Neural cell (in vitro differentiated cells): ENCODE measurements around the gene FOXQ1. TPM values are rescaled to one million over a fixed set of nuclear protein-coding genes. Genes with fewer than 3 reads are reported as not detected.

Source experiments
- H2AFZ ChIP-seq: fragments of 200-600, 300-800 bp; sonication (generic), shearing (Covaris generic); 2 replicates; pipeline ENCODE4 v1.6.0; 2014; ENCODE audit warnings: low read depth, mild to moderate bottlenecking, antibody characterized with exemption, low read length, moderate library complexity
- H3F3A ChIP-seq: fragments of 200-600 bp; shearing (Covaris generic); 2 replicates; pipeline ENCODE4 v1.6.1; 2016; ENCODE audit warnings: mild to moderate bottlenecking, moderate library complexity, mixed read lengths, antibody characterized with exemption, low read length; ENCODE audit not compliant: insufficient read depth, poor library complexity, severe bottlenecking
- H3K27ac ChIP-seq: fragments of 200-600, 300-800 bp; sonication (generic), shearing (Covaris generic); 2 replicates; pipeline ENCODE4 v1.5.1; 2014; ENCODE audit warnings: mild to moderate bottlenecking, low read length, moderate library complexity
- H3K27me3 ChIP-seq: fragments of 300-800, 200-600 bp; sonication (generic), shearing (Covaris generic); 2 replicates; pipeline ENCODE4 v1.6.0; 2014; ENCODE audit warnings: mild to moderate bottlenecking, low read depth, low read length, moderate library complexity; ENCODE audit not compliant: insufficient read depth
- H3K36me3 ChIP-seq: fragments of 300-800, 200-600 bp; sonication (generic), shearing (Covaris generic); 2 replicates; pipeline ENCODE4 v1.5.1; 2014; ENCODE audit warnings: mild to moderate bottlenecking, antibody characterized with exemption, low read length, moderate library complexity; ENCODE audit not compliant: insufficient read depth
- H3K4me2 ChIP-seq: fragments of 300-800, 200-600 bp; sonication (generic), shearing (Covaris generic); 2 replicates; pipeline ENCODE4 v1.6.0; 2014; ENCODE audit warnings: mild to moderate bottlenecking, low read length
- H3K4me3 ChIP-seq: fragments of 300-800, 200-600 bp; sonication (generic), shearing (Covaris generic); 2 replicates; pipeline ENCODE4 v1.5.1; 2014; ENCODE audit warnings: mild to moderate bottlenecking, low read length, moderate library complexity
- H3K79me2 ChIP-seq: fragments of 200-600 bp; shearing (Covaris generic); replicated peaks from 2 replicates; pipeline ENCODE4 v1.6.0; 2014; ENCODE audit warnings: mild to moderate bottlenecking, low read length, moderate library complexity; ENCODE audit not compliant: insufficient read depth
- H3K9ac ChIP-seq: fragments of 300-800, 200-600 bp; sonication (generic), shearing (Covaris generic); 2 replicates; pipeline ENCODE4 v1.6.1; 2016; ENCODE audit warnings: mild to moderate bottlenecking, low read length, mixed read lengths
- H3K9me2 ChIP-seq: fragments of 200-600 bp; shearing (Covaris generic); 2 replicates; pipeline ENCODE4 v1.6.1; 2016; ENCODE audit warnings: mild to moderate bottlenecking, low read length, mixed read lengths; ENCODE audit not compliant: insufficient read depth
- H3K9me3 ChIP-seq: fragments of 200-600, 300-800 bp; sonication (generic), shearing (Covaris generic); 2 replicates; pipeline ENCODE4 v1.6.1; 2016; ENCODE audit warnings: mild to moderate bottlenecking, mixed run types, low read length, moderate library complexity, mixed read lengths
- H4K20me1 ChIP-seq: fragments of 200-600 bp; shearing (Covaris generic); 2 replicates; pipeline ENCODE4 v1.6.1; 2016; ENCODE audit warnings: mild to moderate bottlenecking, mixed run types; ENCODE audit not compliant: insufficient read depth
- CTCF ChIP-seq: fragments of 450-650 bp; IDR thresholded peaks from 2 replicates; pipeline ENCODE4 v1.5.1; 2014; ENCODE audit warnings: antibody characterized with exemption, mild to moderate bottlenecking, moderate library complexity; ENCODE audit not compliant: poor library complexity, severe bottlenecking
- EP300 ChIP-seq: fragments of 450-650 bp; conservative IDR thresholded peaks from 2 replicates; pipeline ENCODE4 v1.6.1; 2014; ENCODE audit warnings: antibody characterized with exemption, mild to moderate bottlenecking, moderate library complexity; ENCODE audit not compliant: poor library complexity, severe bottlenecking
- EZH2 ChIP-seq: fragments of 200-600, 300-800 bp; shearing (Covaris generic), sonication (generic); IDR thresholded peaks from 2 replicates; pipeline ENCODE4 v1.6.1; 2014; ENCODE audit warnings: antibody characterized with exemption, low read length, borderline replicate concordance, mild to moderate bottlenecking; ENCODE audit not compliant: insufficient read depth, poor library complexity, severe bottlenecking
- MXI1 ChIP-seq: fragments of 450-650 bp; conservative IDR thresholded peaks from 2 replicates; pipeline ENCODE4 v1.6.1; 2014; ENCODE audit warnings: antibody characterized with exemption, mild to moderate bottlenecking; ENCODE audit not compliant: poor library complexity, severe bottlenecking
- POLR2AphosphoS5 ChIP-seq: IDR thresholded peaks from 2 replicates; pipeline ENCODE4 v1.6.1; 2012
- RAD21 ChIP-seq: fragments of 450-650 bp; conservative IDR thresholded peaks from 2 replicates; pipeline ENCODE4 v1.6.1; 2014; ENCODE audit warnings: antibody characterized with exemption, mild to moderate bottlenecking, moderate library complexity
- REST ChIP-seq: IDR thresholded peaks from 2 replicates; pipeline ENCODE4 v1.6.1; 2012; ENCODE audit warnings: borderline replicate concordance
- SMC3 ChIP-seq: fragments of 450-650 bp; conservative IDR thresholded peaks from 2 replicates; pipeline ENCODE4 v1.6.1; 2014; ENCODE audit warnings: antibody characterized with exemption, mild to moderate bottlenecking, moderate library complexity; ENCODE audit not compliant: poor library complexity
- TAF1 ChIP-seq: IDR thresholded peaks from 2 replicates; pipeline ENCODE4 v1.6.1; 2012; ENCODE audit warnings: low read depth
- polyA plus RNA-seq: library from polyadenylated mRNA; depleted of rRNA; stranded (reverse); fragments of >200 nt; gene quantifications from 2 replicates; pipeline ENCODE4 v1.2.3, GENCODE V29; 2014

FOXQ1 gene
- polyA plus RNA-seq, 1 donor from 2014 or later = not detected

- TF ChIP-seq EP300 (no peak), RAD21 (no peak), EZH2 (peak; percentile 61), CTCF (peak; percentile 61), SMC3 (no peak), REST (no peak), POLR2AphosphoS5 (no peak), MXI1 (no peak), TAF1 (no peak)
- H3K27ac ChIP-seq = no peak overlapping the region
- peak overlapping the region; percentile 40 for H3K4me3 ChIP-seq
- H3K79me2 ChIP-seq = no peaks in the 10 kb centered on the region
- peaks cover 73% of the 10 kb centered on the region for H3K27me3 ChIP-seq
- no peak overlapping the region for H3K4me2 ChIP-seq
- H4K20me1 ChIP-seq = no peaks in the 10 kb centered on the region
- no peaks in the 10 kb centered on the region for H3K9me3 ChIP-seq
- no peak overlapping the region for H3K9ac ChIP-seq
- H3K9me2 ChIP-seq = no peaks in the 10 kb centered on the region
- H2AFZ ChIP-seq = no peak overlapping the region
- no peaks in the 10 kb centered on the region for H3K36me3 ChIP-seq
- no peaks in the 10 kb centered on the region for H3F3A ChIP-seq
Observed at GRCh38 chr6:1313767-1314503, 2.0 kb downstream of the FOXQ1 start.

- Histone ChIP-seq H4K20me1 (no peaks in the 10 kb centered on the region), H3K27me3 (peaks cover 66% of the 10 kb centered on the region), H3K4me3 (no peak overlapping the region), H3K9ac (no peak overlapping the region), H3F3A (no peaks in the 10 kb centered on the region), H3K9me2 (no peaks in the 10 kb centered on the region), H3K4me2 (no peak overlapping the region), H2AFZ (no peak overlapping the region), H3K9me3 (no peaks in the 10 kb centered on the region), H3K79me2 (no peaks in the 10 kb centered on the region), H3K36me3 (no peaks in the 10 kb centered on the region), H3K27ac (no peak overlapping the region)
- no peak for TF ChIP-seq RAD21
- no peak for TF ChIP-seq POLR2AphosphoS5
- no peak for TF ChIP-seq TAF1
- no peak for TF ChIP-seq EZH2
- no peak for TF ChIP-seq CTCF
- no peak for TF ChIP-seq MXI1
- no peak for TF ChIP-seq REST
- TF ChIP-seq SMC3 = no peak
- no peak for TF ChIP-seq EP300
Observed at GRCh38 chr6:1314617-1315016, 2.7 kb downstream of the FOXQ1 start.
